Pancreas (tissue), 10 donors: ENCODE data around the gene EBF3. TPM values are rescaled to one million over a fixed set of nuclear protein-coding genes. Genes with fewer than 3 reads are reported as not detected.

ENCODE experiments used
- ATAC-seq, 4 donors: fragments of 200-7000 bp; cut with Tn5 transposase; one replicate each; pipeline versions ENCODE4 v1.8.0 to v1.9.1; 2020; ENCODE audit warnings: mild to moderate bottlenecking in 4 of 4, moderate library complexity in 4 of 4
- DNase-seq, 6 donors: peaks; one replicate each; pipeline ENCODE4 v3.0.0-alpha.2; 2020
- FAIRE-seq: peaks from 2 replicates; lab custom pipeline; 2012; peaks lifted over from hg19 to GRCh38; lab: Jason Lieb, UNC
- H3K27ac ChIP-seq, 4 donors: fragments of 200-600 bp; sonication (generic); 1 replicate in 3 of 4; 2 replicates in 1 of 4; pipeline versions ENCODE4 v1.5.0 to v1.8.0; 2020
- H3K27me3 ChIP-seq, 4 donors: fragments of 200-600 bp; one replicate each; pipeline ENCODE4 v1.8.0; 2021
- H3K36me3 ChIP-seq, 3 donors: fragments of 200-600 bp; sonication (generic) in 1 of 3; one replicate each; pipeline versions ENCODE4 v1.5.0 to v1.8.0; 2020 to 2021
- H3K4me1 ChIP-seq, 3 donors: fragments of 200-600 bp; one replicate each; pipeline ENCODE4 v1.8.0; 2021
- H3K4me3 ChIP-seq, 4 donors: fragments of 200-600 bp; sonication (generic) in 2 of 4; one replicate each; pipeline versions ENCODE4 v1.5.0 to v1.8.0; 2020 to 2021
- H3K9me3 ChIP-seq, 4 donors: fragments of 200-600 bp; one replicate each; pipeline ENCODE4 v1.8.0; 2021
- CTCF ChIP-seq, 4 donors: fragments of 200-600 bp; sonication (generic) in 3 of 4; IDR thresholded peaks; one replicate each; pipeline versions ENCODE4 v1.5.0 to v1.8.0; 2021; ENCODE audit warnings: antibody characterized with exemption in 4 of 4
- WGBS, 2 donors: extraction: QIAGEN DNeasy Blood & Tissue Kit; methylation state at CpG; one replicate each; pipeline ENCODE4 v1.1.7; 2013; 5-methylcytosine and 5-hydroxymethylcytosine counted together
- intact Hi-C, 3 donors: fragments of 100-400 bp; cut with DNase I; formaldehyde crosslinking; loops; one replicate each; pipeline versions ENCODE4 v1.11.1 to v1.14.2; 2022
- polyA plus RNA-seq, 2 donors: library from polyadenylated mRNA; stranded (reverse); fragments of 200-250 nt; gene quantifications; one replicate each; pipeline ENCODE4 v1.2.3, GENCODE V29; 2013
- total RNA-seq, 6 donors: library from RNA; stranded (reverse); fragmentation: NEBNext Ultra II Directional in 4 of 6; extraction: Animal tissue kit (Norgen Biotek cat#: 25700) in 4 of 6; gene quantifications; one replicate each; pipeline versions ENCODE4 v1.2.1 to v1.2.4, GENCODE V29; 2021 to 2023
- donor health status: healthy with polysubstance abuse.
- donor health status: DM: no; HTN: no; CAD: no; lungs with moderate emphysema.
- donor health status: DM: no; HTN: no; CAD: no.
- donor health status: control.
- donor health status: control.
- donor health status: Bipolar disorder and iron deficiency.
- donor health status: DM: yes; HTN: yes; CAD: no.
- donor health status: DM: no; HTN: no; CAD: no.
- donor health status: DM: no; HTN: no; CAD: no.
- donor health status: DM: yes; HTN: yes; CAD: no.

The EBF3 gene
- total and polyA plus RNA-seq, 8 donors, result 0.47 to 1.5 (median 1.1) TPM

- H3K9me3 ChIP-seq, result no peaks in the 10 kb centered on the region
- 74 to 84% methylated on average over 9 of the region's 9 CpGs for WGBS, 2 donors
- no peak overlapping the region for H3K27ac ChIP-seq
- ATAC-seq (no peak), DNase-seq (no peak), FAIRE-seq (no peak)
- no peaks in the 10 kb centered on the region for H3K27me3 ChIP-seq
- intact Hi-C loops, result no loop called here
- H3K36me3 ChIP-seq, result no peaks in the 10 kb centered on the region
- TF ChIP-seq CTCF (IDR thresholded peaks at IDR 0.05), result no peak
- H3K4me3 ChIP-seq, result no peak overlapping the region
- H3K4me1 ChIP-seq, result no peaks in the 10 kb centered on the region
These were observed 45.2 kb upstream of the EBF3 start for GRCh38 chr10:130009228-130009627.

GRCh38 chr10:130003787-130004613, 39.9 kb upstream of the EBF3 start:
- FAIRE-seq (no peak), DNase-seq (no peak), ATAC-seq (no peak)
- Histone ChIP-seq H3K36me3 (no peaks in the 10 kb centered on the region), H3K4me1 (no peaks in the 10 kb centered on the region), H3K27me3 (no peaks in the 10 kb centered on the region), H3K27ac (no peak overlapping the region), H3K4me3 (no peak overlapping the region), H3K9me3 (no peaks in the 10 kb centered on the region)
- 56 to 60% methylated on average over 8 of the region's 8 CpGs for WGBS, 2 donors
- intact Hi-C loops, result no loop called here
- no peak for TF ChIP-seq CTCF (IDR thresholded peaks at IDR 0.05)

GRCh38 chr10:130003166-130003565, 39.1 kb upstream of the EBF3 start:
- H3K36me3 ChIP-seq, result no peaks in the 10 kb centered on the region
- H3K4me1 ChIP-seq, result no peaks in the 10 kb centered on the region
- intact Hi-C loops, result no loop called here
- FAIRE-seq (no peak), DNase-seq (no peak), ATAC-seq (no peak)
- no peak for TF ChIP-seq CTCF (IDR thresholded peaks at IDR 0.05)
- H3K9me3 ChIP-seq, result no peaks in the 10 kb centered on the region
- H3K4me3 ChIP-seq, result no peak overlapping the region
- no peaks in the 10 kb centered on the region for H3K27me3 ChIP-seq
- 71 to 82% methylated on average over 9 of the region's 9 CpGs for WGBS, 2 donors
- no peak overlapping the region for H3K27ac ChIP-seq

GRCh38 chr10:130002606-130003005, 38.5 kb upstream of the EBF3 start:
- 70 to 81% methylated on average over 14 of the region's 14 CpGs for WGBS, 2 donors
- Histone ChIP-seq H3K4me3 (no peak overlapping the region), H3K27me3 (no peaks in the 10 kb centered on the region), H3K9me3 (no peaks in the 10 kb centered on the region), H3K4me1 (no peaks in the 10 kb centered on the region), H3K36me3 (no peaks in the 10 kb centered on the region), H3K27ac (no peak overlapping the region)
- FAIRE-seq (no peak), ATAC-seq (no peak), DNase-seq (no peak)
- TF ChIP-seq CTCF (IDR thresholded peaks at IDR 0.05), result no peak
- intact Hi-C loops, result no loop called here

- Histone ChIP-seq H3K36me3 (no peaks in the 10 kb centered on the region), H3K27ac (no peak overlapping the region), H3K9me3 (no peaks in the 10 kb centered on the region), H3K4me1 (no peaks in the 10 kb centered on the region), H3K27me3 (no peaks in the 10 kb centered on the region), H3K4me3 (no peak overlapping the region)
- TF ChIP-seq CTCF (IDR thresholded peaks at IDR 0.05), result no peak
- ATAC-seq, result no peak
- intact Hi-C loops, result no loop called here
- 71 to 86% methylated on average over 4 of the region's 4 CpGs for WGBS, 2 donors
- FAIRE-seq, result no peak
- no peak for DNase-seq
These were observed 36.8 kb upstream of the EBF3 start for GRCh38 chr10:130000918-130001317.
